Thymus (tissue), 11 donors: Measurements from ENCODE around the gene NDRG4. TPM values are rescaled to one million over a fixed set of nuclear protein-coding genes. Genes with fewer than 3 reads are reported as not detected.
A peak's percentile ranks its signal among the peaks of the same experiment; 100 is the strongest.

Source experiments
- DNase-seq, 9 donors: peaks; one replicate each; pipeline ENCODE4 v3.0.0-alpha.2; 2013; ENCODE audit warnings: low spot score in 9 of 9, low read depth in 6 of 9, missing footprints in 1 of 9
- H3K27ac ChIP-seq, 2 donors: one replicate each; pipeline ENCODE4 v1.5.1; 2013; ENCODE audit warnings: control low read depth in 1 of 2, low read depth in 1 of 2, low read length in 1 of 2, mild to moderate bottlenecking in 1 of 2, moderate library complexity in 1 of 2
- H3K27me3 ChIP-seq, 2 donors: one replicate each; pipeline ENCODE4 v1.5.1; 2013; ENCODE audit warnings: low read length in 1 of 2; ENCODE audit not compliant: control insufficient read depth in 2 of 2, insufficient read depth in 1 of 2
- H3K36me3 ChIP-seq, 2 donors: one replicate each; pipeline ENCODE4 v1.5.1; 2013; ENCODE audit warnings: low read length in 1 of 2, mild to moderate bottlenecking in 1 of 2, moderate library complexity in 1 of 2; ENCODE audit not compliant: control insufficient read depth in 2 of 2, insufficient read depth in 2 of 2
- H3K4me1 ChIP-seq, 2 donors: one replicate each; pipeline ENCODE4 v1.5.1; 2013; ENCODE audit warnings: low read length in 2 of 2; ENCODE audit not compliant: control insufficient read depth in 2 of 2, insufficient read depth in 2 of 2
- H3K4me3 ChIP-seq, 2 donors: one replicate each; pipeline ENCODE4 v1.5.1; 2013; ENCODE audit warnings: low read length in 2 of 2, control low read depth in 1 of 2, mild to moderate bottlenecking in 1 of 2
- H3K9me3 ChIP-seq, 2 donors: one replicate each; pipeline ENCODE4 v1.5.1; 2013; ENCODE audit warnings: low read length in 1 of 2, mild to moderate bottlenecking in 1 of 2; ENCODE audit not compliant: control insufficient read depth in 2 of 2, insufficient read depth in 1 of 2
- WGBS: extraction: QIAGEN DNeasy Blood & Tissue Kit; methylation state at CpG from one replicate; pipeline ENCODE4 v1.1.7; 2013; 5-methylcytosine and 5-hydroxymethylcytosine counted together
- polyA plus RNA-seq: library from polyadenylated mRNA; stranded (reverse); fragments of 200-250 nt; gene quantifications from one replicate; pipeline ENCODE4 v1.2.3, GENCODE V29; 2013
- total RNA-seq: library from RNA; stranded (reverse); fragments of 120-200 nt; gene quantifications from one replicate; pipeline ENCODE4 v1.2.4, GENCODE V29; 2013
- donor health status: healthy.

Gene NDRG4
- total and polyA plus RNA-seq, 2 donors, result 3.0 to 15.7 TPM

DNA sequence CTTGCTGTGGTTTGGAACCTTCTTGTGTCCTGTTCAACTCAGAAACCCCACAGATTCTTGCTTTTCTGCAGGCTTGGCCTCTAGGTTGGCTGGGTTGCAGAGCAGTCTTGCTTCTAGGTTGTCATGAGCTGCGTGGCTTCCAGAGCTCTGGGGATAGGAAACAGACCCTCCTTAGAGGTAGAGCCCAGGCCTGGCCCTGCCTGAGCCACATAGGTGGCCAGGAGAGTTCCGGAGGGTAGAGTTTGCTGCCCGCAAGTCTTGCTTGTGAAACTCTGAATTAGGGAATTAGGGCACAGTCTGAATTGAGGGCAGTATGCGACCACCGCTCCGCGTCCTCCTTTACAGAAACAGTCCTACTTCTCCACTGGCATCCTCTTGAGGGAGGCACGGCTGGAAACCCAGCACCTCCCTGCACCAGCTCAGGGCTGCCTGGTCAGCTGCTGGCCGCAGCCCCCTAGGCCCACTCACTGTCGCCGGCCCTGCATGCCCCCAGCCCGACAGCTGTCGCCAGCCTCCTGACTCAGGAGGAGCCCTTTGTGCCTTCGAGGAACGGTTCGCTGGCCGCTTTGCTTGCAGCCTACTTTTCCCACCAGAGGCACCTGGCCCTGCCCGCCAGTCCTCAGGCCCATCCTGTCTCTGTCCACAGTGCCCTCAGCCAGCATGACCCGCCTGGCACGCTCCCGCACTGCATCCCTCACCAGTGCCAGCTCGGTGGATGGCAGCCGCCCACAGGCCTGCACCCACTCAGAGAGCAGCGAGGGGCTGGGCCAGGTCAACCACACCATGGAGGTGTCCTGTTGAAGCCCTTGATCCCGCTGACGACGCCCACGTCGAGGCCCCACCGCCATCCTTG is 11.1 kb downstream of the NDRG4 start:
- Histone ChIP-seq H3K27ac (no peak overlapping the region), H3K27me3 (no peaks in the 10 kb centered on the region), H3K9me3 (no peaks in the 10 kb centered on the region), H3K4me3 (no peak overlapping the region), H3K4me1 (peaks cover 0 to 7% of the 10 kb centered on the region in 2 donors), H3K36me3 (peaks cover 0 to 3% of the 10 kb centered on the region in 2 donors)
- DNase-seq, result no peak
- 96% methylated on average over 30 of the region's 30 CpGs for WGBS

DNA sequence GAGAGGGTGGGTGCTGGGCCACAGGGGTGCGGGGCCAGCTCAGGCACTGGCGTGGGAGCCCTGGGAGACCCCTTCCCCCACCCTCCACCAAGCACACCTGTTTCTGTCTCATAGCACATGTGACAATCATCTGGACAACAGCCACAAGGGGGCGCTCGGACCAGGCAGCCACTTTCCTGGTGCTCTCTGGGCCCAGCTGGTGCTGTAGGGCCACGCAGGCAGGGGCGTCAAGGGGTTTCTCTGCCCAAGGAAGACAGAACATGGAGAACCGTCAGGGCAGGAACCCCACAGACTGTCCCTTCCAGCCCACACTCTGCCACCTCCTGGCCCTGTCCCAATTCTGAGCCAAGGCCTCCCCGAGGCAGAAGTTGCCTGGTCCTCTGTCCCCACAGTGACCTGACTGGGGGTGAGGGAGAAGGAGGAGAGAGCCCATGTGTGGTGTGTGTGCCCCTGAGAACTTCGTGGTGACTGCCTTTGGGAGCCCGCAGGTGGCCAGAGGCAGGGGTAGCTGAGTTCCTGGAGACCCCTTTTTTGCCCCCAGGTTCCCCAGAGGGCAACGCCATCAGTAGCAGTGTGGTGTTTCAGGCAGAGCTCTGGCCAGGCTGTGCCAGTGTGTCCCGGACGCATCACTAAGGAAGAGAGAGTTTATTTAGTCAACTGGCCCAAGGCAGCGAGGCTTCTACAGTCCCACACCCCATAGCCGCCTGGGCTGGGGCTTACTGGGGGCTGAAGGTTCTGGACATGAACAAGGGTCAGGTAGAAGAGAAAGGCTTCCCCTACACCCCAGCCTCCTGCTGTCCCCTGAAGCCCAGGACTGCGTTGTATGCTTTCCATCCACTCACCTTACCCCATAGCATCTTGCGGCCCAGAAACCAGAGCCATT is 12.2 kb downstream of the NDRG4 start:
- peaks cover 3 to 15% of the 10 kb centered on the region in 2 donors for H3K4me1 ChIP-seq
- WGBS, result 63% methylated on average over 17 of the region's 17 CpGs
- peaks cover 0 to 12% of the 10 kb centered on the region in 2 donors for H3K36me3 ChIP-seq
- H3K4me3 ChIP-seq, result no peak overlapping the region
- no peak overlapping the region for H3K27ac ChIP-seq
- no peaks in the 10 kb centered on the region for H3K27me3 ChIP-seq
- no peaks in the 10 kb centered on the region for H3K9me3 ChIP-seq
- DNase-seq, result peak in 7 of 9 donors; percentile 44 to 84 (median 69)

DNA sequence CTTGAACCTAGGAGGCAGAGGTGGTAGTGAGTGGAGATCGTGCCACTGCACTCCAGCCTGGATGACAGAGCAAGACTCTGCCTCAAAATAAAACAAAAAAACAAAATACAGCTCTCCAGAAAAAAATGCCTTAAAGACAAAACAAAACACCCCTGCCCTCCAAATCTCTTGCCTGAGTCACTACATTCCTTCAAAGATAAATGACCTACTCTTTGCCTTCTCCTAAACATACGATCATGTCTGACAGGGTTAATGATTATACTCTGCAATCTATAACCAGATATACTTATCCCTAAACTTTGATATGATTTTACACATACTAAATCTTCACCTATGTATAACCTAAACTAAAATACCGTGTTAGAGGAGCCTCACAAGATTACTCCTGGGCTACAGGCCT is 13.9 kb downstream of the NDRG4 start:
- no peak for DNase-seq
- Histone ChIP-seq H3K9me3 (no peaks in the 10 kb centered on the region), H3K27ac (no peak overlapping the region), H3K27me3 (no peaks in the 10 kb centered on the region), H3K4me1 (peaks cover 3 to 15% of the 10 kb centered on the region in 2 donors), H3K36me3 (peaks cover 11 to 28% of the 10 kb centered on the region in 2 donors), H3K4me3 (no peak overlapping the region)
- WGBS, result 99% methylated on average over 3 of the region's 3 CpGs

DNA sequence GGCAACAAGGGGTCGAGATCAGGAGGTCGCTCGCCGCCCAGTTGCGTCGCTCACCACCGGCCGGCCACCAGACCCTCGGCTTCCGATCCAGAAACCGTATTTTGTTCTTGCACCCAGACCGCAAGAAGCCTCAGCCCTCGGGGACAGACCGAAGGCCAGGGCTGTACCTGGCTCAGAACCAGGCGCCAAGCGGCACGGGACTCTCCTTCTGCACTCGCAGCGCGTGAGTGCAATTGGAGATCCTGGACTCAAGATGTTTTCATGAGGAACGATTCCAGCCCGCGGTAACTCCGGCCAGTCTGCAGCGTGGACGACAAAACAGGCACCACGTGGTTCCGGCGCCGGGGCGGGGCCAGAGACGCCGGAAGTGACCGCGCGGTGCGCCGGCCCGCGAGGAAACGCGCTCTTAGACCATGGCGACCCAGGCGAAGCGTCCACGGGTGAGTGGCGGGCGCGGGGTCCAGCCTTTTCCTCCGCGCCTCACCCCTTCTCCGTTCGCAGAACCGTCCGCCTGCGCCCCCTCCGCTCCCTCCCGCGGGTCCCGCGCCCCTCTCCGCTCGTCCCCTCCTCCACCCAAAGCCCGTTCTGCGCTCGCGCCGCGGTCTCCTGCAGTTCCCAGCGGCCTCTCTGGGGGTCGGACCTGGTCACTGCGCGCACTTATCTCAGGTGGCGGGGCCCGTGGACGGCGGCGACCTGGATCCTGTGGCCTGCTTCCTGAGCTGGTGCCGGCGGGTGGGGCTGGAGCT is 15.4 kb downstream of the NDRG4 start, which contains the start of gene SETD6:
Gene SETD6 (plus strand): TSS at position 393 of the 746 bp plus-strand sequence. CDS start 21 bp downstream, at position 414.
- 1% methylated on average over 80 of the region's 80 CpGs for WGBS
- Histone ChIP-seq H3K4me1 (peaks cover 3 to 15% of the 10 kb centered on the region in 2 donors), H3K4me3 (peak within 1 kb of the TSS; percentile 64 to 67), H3K36me3 (peaks cover 18 to 42% of the 10 kb centered on the region in 2 donors), H3K27me3 (no peaks in the 10 kb centered on the region), H3K9me3 (no peaks in the 10 kb centered on the region), H3K27ac (peak within 1 kb of the TSS in 1 of 2 donors; percentile 67)
- peak in 7 of 9 donors; percentile 9 to 72 (median 59) for DNase-seq

DNA sequence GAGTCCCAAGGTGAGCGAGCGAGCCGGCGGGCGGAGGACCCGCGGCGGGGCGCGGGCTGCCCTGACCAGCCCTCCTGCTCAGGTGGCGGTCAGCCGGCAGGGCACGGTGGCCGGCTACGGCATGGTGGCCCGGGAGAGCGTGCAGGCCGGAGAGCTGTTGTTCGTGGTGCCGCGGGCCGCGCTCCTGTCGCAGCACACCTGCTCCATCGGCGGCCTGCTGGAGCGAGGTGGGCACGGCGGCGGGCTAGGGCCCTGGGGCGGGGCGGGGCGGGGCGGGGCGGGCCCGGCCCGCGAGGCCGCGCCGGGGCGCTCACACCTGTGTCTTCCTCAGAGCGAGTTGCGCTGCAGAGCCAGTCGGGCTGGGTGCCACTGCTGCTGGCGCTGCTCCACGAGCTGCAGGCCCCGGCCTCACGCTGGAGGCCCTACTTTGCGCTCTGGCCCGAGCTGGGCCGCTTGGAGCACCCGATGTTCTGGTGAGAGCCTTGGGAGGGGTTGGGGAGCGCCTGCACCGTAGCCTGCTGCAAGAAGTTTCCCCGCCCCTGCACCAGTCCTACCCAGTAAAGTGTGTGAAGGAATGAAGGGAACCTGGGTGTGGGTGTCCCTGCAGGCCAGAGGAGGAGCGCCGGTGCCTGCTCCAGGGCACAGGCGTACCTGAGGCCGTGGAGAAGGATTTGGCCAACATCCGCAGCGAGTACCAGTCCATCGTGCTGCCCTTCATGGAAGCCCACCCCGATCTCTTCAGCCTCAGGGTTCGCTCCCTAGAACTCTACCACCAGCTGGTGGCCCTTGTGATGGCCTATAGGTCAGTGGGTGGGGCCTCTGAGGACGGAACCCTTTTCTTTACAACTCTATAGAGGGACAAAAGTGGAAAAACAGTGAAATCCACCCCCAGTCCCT is 16.2 kb downstream of the NDRG4 start:
- no peaks in the 10 kb centered on the region for H3K9me3 ChIP-seq
- H3K4me3 ChIP-seq, result peak overlapping the region; percentile 64 to 67
- DNase-seq, result peak in 7 of 9 donors; percentile 22 to 74 (median 47)
- H3K36me3 ChIP-seq, result peaks cover 26 to 50% of the 10 kb centered on the region in 2 donors
- H3K27ac ChIP-seq, result peak overlapping the region in 1 of 2 donors; percentile 67
- H3K4me1 ChIP-seq, result peaks cover 3 to 15% of the 10 kb centered on the region in 2 donors
- H3K27me3 ChIP-seq, result no peaks in the 10 kb centered on the region
- WGBS, result 17% methylated on average over 66 of the region's 66 CpGs

DNA sequence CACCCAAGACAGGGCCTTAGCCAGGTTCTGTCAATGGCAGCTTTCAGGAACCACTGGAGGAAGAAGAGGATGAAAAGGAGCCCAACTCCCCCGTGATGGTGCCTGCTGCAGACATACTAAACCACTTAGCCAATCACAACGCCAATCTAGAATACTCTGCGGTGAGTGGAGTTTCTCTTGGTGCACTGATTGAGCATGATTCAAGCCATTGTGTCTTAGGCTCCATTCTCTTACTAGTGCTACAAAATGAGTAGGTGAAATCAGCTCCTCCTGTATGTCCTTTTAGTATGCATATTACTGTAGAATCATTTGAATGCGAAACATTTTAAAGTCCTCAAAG is 16.8 kb downstream of the NDRG4 start:
- Histone ChIP-seq H3K4me1 (peaks cover 3 to 13% of the 10 kb centered on the region in 2 donors), H3K36me3 (peaks cover 32 to 56% of the 10 kb centered on the region in 2 donors), H3K4me3 (no peak overlapping the region), H3K27ac (no peak overlapping the region), H3K9me3 (no peaks in the 10 kb centered on the region), H3K27me3 (no peaks in the 10 kb centered on the region)
- DNase-seq, result no peak
- 95% methylated on average over 4 of the region's 4 CpGs for WGBS

DNA sequence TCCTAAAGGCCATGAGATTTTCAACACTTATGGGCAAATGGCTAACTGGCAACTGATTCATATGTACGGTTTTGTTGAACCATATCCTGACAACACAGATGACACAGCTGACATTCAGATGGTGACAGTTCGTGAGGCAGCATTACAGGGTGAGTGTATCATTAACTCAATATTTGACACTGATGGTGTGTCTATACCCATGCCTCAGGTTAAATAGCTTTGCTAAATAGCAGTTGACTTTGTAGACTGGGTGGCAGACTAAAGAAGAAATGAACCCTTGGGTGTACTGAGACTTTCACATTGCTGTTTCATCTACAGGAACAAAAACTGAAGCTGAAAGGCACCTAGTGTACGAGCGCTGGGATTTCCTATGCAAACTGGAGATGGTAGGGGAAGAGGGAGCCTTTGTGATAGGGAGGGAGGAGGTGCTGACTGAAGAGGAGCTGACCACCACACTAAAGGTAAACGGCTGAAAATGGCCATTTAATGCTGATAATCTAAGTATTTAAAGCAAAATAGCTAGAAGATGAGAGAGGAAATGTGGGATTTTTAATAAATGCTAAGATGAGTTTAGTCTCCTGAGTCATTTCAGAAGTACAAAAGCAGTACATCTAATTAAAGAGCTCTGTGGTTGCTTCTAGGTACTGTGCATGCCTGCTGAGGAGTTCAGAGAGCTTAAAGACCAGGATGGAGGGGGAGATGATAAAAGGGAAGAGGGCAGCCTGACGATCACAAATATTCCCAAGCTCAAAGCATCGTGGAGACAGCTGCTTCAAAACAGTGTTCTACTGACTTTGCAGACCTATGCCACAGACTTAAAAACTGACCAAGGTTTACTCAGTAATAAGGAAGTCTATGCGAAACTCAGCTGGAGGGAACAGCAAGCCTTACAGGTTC is 18.4 kb downstream of the NDRG4 start:
- Histone ChIP-seq H3K36me3 (peaks cover 43 to 68% of the 10 kb centered on the region in 2 donors), H3K27me3 (no peaks in the 10 kb centered on the region), H3K4me1 (peaks cover 3 to 11% of the 10 kb centered on the region in 2 donors), H3K27ac (no peak overlapping the region), H3K4me3 (no peak overlapping the region), H3K9me3 (no peaks in the 10 kb centered on the region)
- no peak for DNase-seq
- WGBS, result 93% methylated on average over 8 of the region's 8 CpGs
